HEK293T (cell line): Measurements from ENCODE around the gene ENG.

Source experiments
- CTCF ChIA-PET: fragments of 350-600 bp; formaldehyde crosslinking; extraction: SDS; loops from one replicate; lab custom pipeline; 2021; ENCODE audit warnings: antibody characterized with exemption, inconsistent platforms; lab: Yijun Ruan, JAX
- POLR2A ChIA-PET: fragments of 350-600 bp; formaldehyde crosslinking; extraction: SDS; loops from one replicate; lab custom pipeline; 2020; ENCODE audit warnings: antibody characterized with exemption, inconsistent platforms; lab: Yijun Ruan, JAX
- DNase-seq: peaks from one replicate; pipeline ENCODE4 v3.0.0; 2012; ENCODE audit warnings: mixed read lengths; ENCODE audit errors: extremely low spot score
- ARNT ChIP-seq: fragments of 450-650 bp; IDR thresholded peaks from 2 replicates; pipeline ENCODE4 v1.6.1; 2017; ENCODE audit warnings: mild to moderate bottlenecking
- BHLHE40 ChIP-seq: fragments of 450-650 bp; IDR thresholded peaks from 2 replicates; pipeline ENCODE4 v1.6.1; 2016; ENCODE audit warnings: mild to moderate bottlenecking, moderate library complexity, borderline replicate concordance
- CTBP1 ChIP-seq: fragments of 450-650 bp; IDR thresholded peaks from 2 replicates; pipeline ENCODE4 v1.6.1; 2016; ENCODE audit warnings: borderline replicate concordance
- ELF4 ChIP-seq: fragments of 450-650 bp; IDR thresholded peaks from 2 replicates; pipeline ENCODE4 v1.6.1; 2017; ENCODE audit warnings: antibody characterized with exemption
- FOXA1 ChIP-seq: fragments of 450-650 bp; IDR thresholded peaks from 2 replicates; pipeline ENCODE4 v1.6.1; 2016; ENCODE audit warnings: mild to moderate bottlenecking
- FOXK2 ChIP-seq: fragments of 450-650 bp; IDR thresholded peaks from 2 replicates; pipeline ENCODE4 v1.6.1; 2016; ENCODE audit warnings: mild to moderate bottlenecking
- FOXM1 ChIP-seq: fragments of 450-650 bp; IDR thresholded peaks from 2 replicates; pipeline ENCODE4 v1.6.1; 2017; ENCODE audit warnings: mild to moderate bottlenecking, borderline replicate concordance
- HDGF ChIP-seq: fragments of 450-650 bp; IDR thresholded peaks from 2 replicates; pipeline ENCODE4 v1.6.1; 2017; ENCODE audit warnings: antibody characterized with exemption, borderline replicate concordance
- L3MBTL2 ChIP-seq: fragments of 450-650 bp; conservative IDR thresholded peaks from 2 replicates; pipeline ENCODE4 v1.6.1; 2016; ENCODE audit warnings: mild to moderate bottlenecking
- LEF1 ChIP-seq: fragments of 450-650 bp; IDR thresholded peaks from 2 replicates; pipeline ENCODE4 v1.6.1; 2017; ENCODE audit warnings: mild to moderate bottlenecking, borderline replicate concordance
- NFRKB ChIP-seq: fragments of 450-650 bp; IDR thresholded peaks from 2 replicates; pipeline ENCODE4 v1.6.1; 2016; ENCODE audit warnings: mild to moderate bottlenecking, moderate library complexity
- PKNOX1 ChIP-seq: fragments of 450-650 bp; IDR thresholded peaks from 2 replicates; pipeline ENCODE4 v1.6.1; 2016
- SP1 ChIP-seq: fragments of 450-650 bp; IDR thresholded peaks from 2 replicates; pipeline ENCODE4 v1.6.1; 2017
- SUZ12 ChIP-seq: fragments of 450-650 bp; IDR thresholded peaks from 2 replicates; pipeline ENCODE4 v1.6.1; 2016; ENCODE audit warnings: mild to moderate bottlenecking
- TARDBP ChIP-seq: fragments of 450-650 bp; IDR thresholded peaks from 2 replicates; pipeline ENCODE4 v1.6.1; 2016
- ZNF384 ChIP-seq: fragments of 450-650 bp; IDR thresholded peaks from 2 replicates; pipeline ENCODE4 v1.6.1; 2016

ENG gene

GRCh38 chr9:127815512-127816361 lies 38.7 kb downstream of the ENG start:
- ChIA-PET POLR2A (no interaction called here), CTCF (no interaction called here)
- TF ChIP-seq ELF4 (no peak), NFRKB (no peak), FOXM1 (no peak), LEF1 (no peak)
- DNase-seq: no peak

DNA sequence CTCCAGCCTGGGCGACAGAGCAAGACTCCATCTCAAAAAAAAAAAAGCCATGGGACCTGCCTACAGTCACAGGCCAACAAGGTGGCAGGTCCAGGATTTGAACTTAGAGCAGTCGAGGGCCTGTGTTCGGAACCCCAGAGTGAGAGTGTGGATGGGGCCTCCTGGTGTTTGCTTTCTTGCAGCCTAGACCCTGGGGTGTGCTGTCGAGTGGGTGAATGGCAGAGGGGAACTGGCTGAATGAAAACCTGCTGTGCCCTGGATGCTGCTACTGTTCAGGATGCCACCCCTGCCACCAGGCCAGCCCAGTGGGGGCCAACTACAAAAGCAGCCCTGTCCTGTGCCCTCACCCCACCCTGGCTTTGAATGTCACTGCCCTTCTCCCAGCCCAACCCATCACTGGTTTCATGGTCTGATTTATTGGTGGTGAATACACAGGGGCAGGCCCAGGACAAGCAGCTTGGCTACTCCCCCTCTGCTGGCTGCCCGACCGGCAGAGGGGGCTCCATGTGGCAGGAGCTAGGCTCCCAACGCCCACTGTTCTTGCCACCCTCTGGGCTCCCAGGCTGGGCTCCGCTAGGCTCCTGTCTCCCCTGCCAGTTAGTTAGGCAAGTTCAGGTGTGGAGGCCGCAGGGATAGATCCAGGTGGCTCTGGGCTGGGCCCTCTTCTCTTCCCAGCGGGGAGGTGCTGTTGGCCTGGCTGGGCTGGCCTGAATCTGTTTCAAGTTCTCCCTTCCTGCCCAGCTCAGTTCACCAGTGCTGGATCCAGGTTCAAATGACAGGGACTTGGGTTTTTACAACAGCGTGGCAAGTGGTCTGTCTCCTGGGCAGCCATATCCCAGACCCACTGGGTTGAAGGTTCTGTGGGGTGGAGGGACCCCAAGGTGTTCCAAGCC lies 39.6 kb downstream of the ENG start:
- POLR2A ChIA-PET: no interaction called here
- DNase-seq: no peak
- CTCF ChIA-PET: no interaction called here

GRCh38 chr9:127813686-127814226 lies 40.7 kb downstream of the ENG start:
- TF ChIP-seq ZNF384 (no peak), FOXK2 (no peak), CTBP1 (no peak), TARDBP (no peak), FOXA1 (no peak), NFRKB (no peak), LEF1 (no peak), PKNOX1 (no peak), L3MBTL2 (no peak), SUZ12 (no peak), HDGF (no peak), ELF4 (no peak), BHLHE40 (no peak), FOXM1 (no peak), SP1 (no peak), ARNT (no peak)
- no peak for DNase-seq
- CTCF ChIA-PET: no interaction called here
- POLR2A ChIA-PET: no interaction called here

More for the DNA sequence above, 39.6 kb downstream of the ENG start:
- no peak for TF ChIP-seq FOXM1
- TF ChIP-seq PKNOX1: no peak
- no peak for TF ChIP-seq FOXK2
- no peak for TF ChIP-seq SUZ12
- TF ChIP-seq TARDBP: no peak
- TF ChIP-seq NFRKB: no peak
- TF ChIP-seq CTBP1: no peak
- no peak for TF ChIP-seq HDGF
- no peak for TF ChIP-seq SP1
- no peak for TF ChIP-seq L3MBTL2
- TF ChIP-seq LEF1: no peak
- TF ChIP-seq ELF4: no peak
- TF ChIP-seq ZNF384: no peak
- no peak for TF ChIP-seq ARNT

GRCh38 chr9:127812936-127813675 lies 41.4 kb downstream of the ENG start:
- POLR2A ChIA-PET: no interaction called here
- CTCF ChIA-PET: no interaction called here
- no peak for DNase-seq

More at GRCh38 chr9:127812936-127813675, 41.4 kb downstream of the ENG start:
- TF ChIP-seq ZNF384: no peak
- no peak for TF ChIP-seq PKNOX1
- no peak for TF ChIP-seq NFRKB
- no peak for TF ChIP-seq FOXM1
- no peak for TF ChIP-seq SP1
- TF ChIP-seq FOXA1: no peak
- no peak for TF ChIP-seq TARDBP
- TF ChIP-seq L3MBTL2: no peak
- no peak for TF ChIP-seq HDGF
- no peak for TF ChIP-seq ELF4
- TF ChIP-seq CTBP1: no peak
- TF ChIP-seq BHLHE40: no peak
- TF ChIP-seq LEF1: no peak
- no peak for TF ChIP-seq ARNT
- no peak for TF ChIP-seq FOXK2
- no peak for TF ChIP-seq SUZ12
